HG02938 (cell line): ENCODE data around the gene GCH1.
A peak's percentile ranks its signal among the peaks of the same experiment; 100 is the strongest.
"Not testable (repeated sequence)": the region's sequence is repeated elsewhere in the genome, so short reads cannot be mapped to it uniquely, and the experiment has no call there.

Experiments
- ATAC-seq: cut with Tn5 transposase; IDR thresholded peaks from one replicate; pipeline ENCODE4 v1.9.1; 2021; ENCODE audit warnings: mild to moderate bottlenecking, moderate library complexity; ENCODE audit not compliant: unreplicated experiment

The GCH1 gene

GRCh38 chr14:54870154-54871090 is 32.2 kb downstream of the GCH1 start:
- ATAC-seq: not testable (repeated sequence)

- ATAC-seq: no peak
These were observed 35.6 kb downstream of the GCH1 start for GRCh38 chr14:54867011-54867410.

GRCh38 chr14:54866588-54866987 is 36.0 kb downstream of the GCH1 start:
- ATAC-seq: no peak

- ATAC-seq: no peak
These were observed 38.1 kb downstream of the GCH1 start for GRCh38 chr14:54864526-54864925.

GRCh38 chr14:54857830-54858269 is 44.8 kb downstream of the GCH1 start:
- ATAC-seq: peak; percentile 83

- no peak for ATAC-seq
These were observed 46.5 kb downstream of the GCH1 start for GRCh38 chr14:54856152-54856551.

GRCh38 chr14:54854181-54854580 is 48.4 kb downstream of the GCH1 start:
- ATAC-seq: no peak

- ATAC-seq: no peak
These were observed 49.3 kb downstream of the GCH1 start for GRCh38 chr14:54853339-54853738.

- no peak for ATAC-seq
These were observed 50.4 kb downstream of the GCH1 start for GRCh38 chr14:54852215-54852614.

GRCh38 chr14:54848910-54849309 is 53.7 kb downstream of the GCH1 start:
- no peak for ATAC-seq

GRCh38 chr14:54845641-54846040 is 57.0 kb downstream of the GCH1 start:
- ATAC-seq: no peak

- no peak for ATAC-seq
These were observed 58.1 kb downstream of the GCH1 start for GRCh38 chr14:54844479-54844878.

GRCh38 chr14:54840798-54841197 is 61.8 kb downstream of the GCH1 start:
- ATAC-seq: no peak

- ATAC-seq: no peak
These were observed 62.3 kb downstream of the GCH1 start for GRCh38 chr14:54840336-54840735.

- no peak for ATAC-seq
These were observed 62.9 kb downstream of the GCH1 start for GRCh38 chr14:54839701-54840119.

GRCh38 chr14:54838931-54839512 is 63.6 kb downstream of the GCH1 start:
- ATAC-seq: no peak

GRCh38 chr14:54837508-54838149 is 65.0 kb downstream of the GCH1 start:
- ATAC-seq: no peak

- no peak for ATAC-seq
These were observed 66.4 kb downstream of the GCH1 start for GRCh38 chr14:54836231-54836630.

- no peak for ATAC-seq
These were observed 67.9 kb downstream of the GCH1 start for GRCh38 chr14:54834727-54835126.

GRCh38 chr14:54834081-54834480 is 68.5 kb downstream of the GCH1 start:
- no peak for ATAC-seq

- no peak for ATAC-seq
These were observed 72.0 kb downstream of the GCH1 start for GRCh38 chr14:54830650-54831049.
